GM19023 (cell line): Measurements from ENCODE around the gene SIVA1.
A peak's percentile ranks its signal among the peaks of the same experiment; 100 is the strongest.
"Not testable (repeated sequence)": the region's sequence is repeated elsewhere in the genome, so short reads cannot be mapped to it uniquely, and the experiment has no call there.

Experiments used
- ATAC-seq: cut with Tn5 transposase; IDR thresholded peaks from one replicate; pipeline ENCODE4 v1.9.1; 2021; ENCODE audit warnings: mild to moderate bottlenecking, moderate library complexity; ENCODE audit not compliant: unreplicated experiment

The SIVA1 gene

DNA sequence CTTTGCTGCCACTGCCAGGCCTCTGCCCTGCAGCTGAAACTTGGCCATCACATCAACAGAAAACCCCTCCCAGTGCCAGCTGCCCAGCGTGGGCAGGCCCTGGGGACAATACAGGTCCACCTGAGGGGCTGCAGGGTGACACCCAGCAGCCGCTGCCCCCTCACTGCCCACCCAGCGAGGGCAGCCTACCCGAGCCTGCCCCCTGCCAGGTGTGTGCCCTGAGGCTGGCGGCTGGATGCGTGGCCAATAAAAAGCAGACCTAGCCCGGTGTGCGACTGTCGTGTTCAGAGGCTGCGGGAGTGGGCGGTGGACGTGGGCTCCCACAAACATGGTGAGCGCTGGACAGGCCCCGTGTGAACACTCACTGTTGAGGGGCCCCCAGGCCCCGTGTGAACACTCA lies 33.6 kb upstream of the SIVA1 start:
- no peak for ATAC-seq

GRCh38 chr14:104721505-104722431 lies 31.2 kb upstream of the SIVA1 start:
- ATAC-seq: no peak

DNA sequence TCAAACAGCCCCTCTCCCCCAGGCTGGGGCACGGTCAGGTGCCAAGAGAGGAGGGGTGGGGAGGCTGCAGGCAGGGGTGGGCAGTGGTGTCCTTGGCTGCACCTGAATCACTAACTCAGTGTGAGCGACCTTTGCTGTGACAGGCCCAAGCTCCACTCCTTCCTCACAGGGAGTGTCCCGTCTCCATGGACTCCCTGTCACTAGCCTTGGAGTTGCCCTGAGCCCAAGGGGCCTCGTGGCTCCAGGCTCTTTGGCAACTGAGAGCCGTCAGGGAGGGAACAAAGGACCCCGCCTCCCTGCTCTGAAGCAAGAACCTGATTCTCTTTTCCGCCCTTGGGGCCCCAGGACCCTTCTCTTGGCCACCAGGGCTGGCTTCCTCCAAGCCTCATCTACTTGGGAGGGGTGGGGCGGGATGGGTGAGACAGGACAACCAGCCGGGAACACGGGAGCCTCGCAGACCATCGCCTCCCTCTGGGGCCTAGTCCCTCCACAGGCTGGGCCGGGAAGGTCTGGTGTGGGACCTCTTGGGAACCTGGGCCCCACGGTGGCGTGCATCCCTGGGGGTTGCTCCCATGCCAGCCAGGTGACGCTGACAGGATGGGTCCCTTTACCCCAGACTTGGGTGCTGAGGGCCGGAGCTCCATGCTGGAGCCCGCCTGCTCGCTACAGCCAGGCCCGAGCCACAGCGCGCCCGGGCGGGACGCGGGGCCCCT lies 29.9 kb upstream of the SIVA1 start:
- no peak for ATAC-seq

DNA sequence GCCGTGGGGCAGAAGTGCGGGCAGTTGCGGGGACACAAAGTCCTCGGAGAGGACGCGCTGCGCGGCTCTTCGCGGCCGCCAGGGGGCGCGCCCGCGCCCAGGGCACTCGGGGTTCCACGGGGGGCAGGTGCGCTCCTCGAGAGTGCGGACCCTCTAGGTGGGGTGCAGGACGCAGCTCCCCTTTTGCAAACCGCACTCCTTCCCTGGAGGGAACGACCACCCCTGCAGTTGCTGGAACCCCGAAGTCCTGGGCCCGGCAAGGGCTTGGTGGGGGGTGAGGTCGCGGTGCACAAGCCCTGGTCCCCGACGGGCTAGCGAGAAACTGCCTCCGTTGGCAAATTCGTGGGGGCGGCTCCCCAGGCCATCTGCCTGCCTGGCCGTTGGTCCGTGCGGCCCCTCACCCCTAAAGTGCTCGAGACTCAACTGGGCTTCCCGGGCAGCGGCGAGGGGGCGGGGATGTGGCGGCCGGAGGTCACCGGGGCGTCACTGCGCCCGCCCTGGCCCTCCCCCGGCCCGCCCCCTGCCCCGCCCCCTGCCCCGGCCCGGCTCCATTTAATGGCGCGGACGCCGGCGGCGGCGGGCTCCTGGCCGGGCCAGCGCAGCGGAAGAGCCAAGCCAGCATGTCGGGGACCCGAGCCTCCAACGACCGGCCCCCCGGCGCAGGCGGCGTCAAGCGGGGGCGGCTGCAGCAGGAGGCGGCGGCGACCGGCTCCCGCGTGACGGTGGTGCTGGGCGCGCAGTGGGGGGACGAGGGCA lies 29.1 kb upstream of the SIVA1 start, which contains the start of gene ADSS1:
ADSS1 (plus strand) TSS at position 579 of the 756 bp plus-strand sequence; CDS start at position 621, 42 bp downstream.
- peak; percentile 66 for ATAC-seq

GRCh38 chr14:104724407-104724980 lies 28.5 kb upstream of the SIVA1 start:
- no peak for ATAC-seq

GRCh38 chr14:104724981-104725771 lies 27.8 kb upstream of the SIVA1 start:
- ATAC-seq: no peak

GRCh38 chr14:104725772-104726548 lies 27.0 kb upstream of the SIVA1 start:
- no peak for ATAC-seq

DNA sequence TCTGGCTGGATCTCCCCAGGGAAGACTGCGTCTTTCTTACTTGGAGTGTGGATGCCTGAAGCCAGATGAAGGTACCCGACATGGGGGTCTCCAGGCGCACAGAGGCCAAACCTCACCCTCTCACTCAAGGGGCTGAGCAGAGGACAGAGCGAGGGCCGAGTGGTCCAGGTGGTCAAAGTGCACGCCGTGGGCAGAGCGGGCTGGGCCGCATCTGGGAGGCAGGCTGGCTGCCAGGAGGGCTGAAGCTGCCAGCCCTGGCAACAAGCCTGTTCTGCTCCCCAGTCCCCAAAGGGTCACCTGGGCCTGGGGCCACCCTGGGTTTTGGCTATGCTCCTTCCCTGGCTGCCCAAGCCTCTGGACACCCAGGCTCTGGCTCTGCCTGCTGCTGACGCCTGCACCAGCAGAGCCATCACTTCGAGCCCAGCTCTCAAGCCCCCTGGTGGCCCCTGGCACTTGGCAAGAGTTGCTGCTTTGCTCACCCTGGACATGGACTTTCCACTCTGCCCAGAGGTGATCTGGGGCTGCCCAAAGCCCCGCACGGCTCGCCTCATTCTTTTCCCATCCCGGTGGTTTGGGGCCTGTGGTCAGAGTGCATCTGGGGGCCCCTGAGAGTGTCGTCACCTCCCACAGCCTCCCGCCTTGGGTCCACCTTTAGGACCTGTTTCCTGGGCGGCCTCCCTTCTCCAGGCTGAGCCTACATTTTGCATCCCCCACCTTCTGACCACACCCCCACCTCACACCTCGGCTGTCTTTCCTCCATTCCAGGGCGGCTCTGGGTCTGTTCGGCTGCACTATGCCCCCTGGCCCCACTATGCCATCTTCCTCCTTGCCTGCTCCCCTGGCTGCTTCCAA lies 26.1 kb upstream of the SIVA1 start:
- ATAC-seq: no peak

GRCh38 chr14:104728631-104729030 lies 24.3 kb upstream of the SIVA1 start:
- ATAC-seq: no peak

GRCh38 chr14:104729176-104729834 lies 23.6 kb upstream of the SIVA1 start:
- ATAC-seq: not testable (repeated sequence)

DNA sequence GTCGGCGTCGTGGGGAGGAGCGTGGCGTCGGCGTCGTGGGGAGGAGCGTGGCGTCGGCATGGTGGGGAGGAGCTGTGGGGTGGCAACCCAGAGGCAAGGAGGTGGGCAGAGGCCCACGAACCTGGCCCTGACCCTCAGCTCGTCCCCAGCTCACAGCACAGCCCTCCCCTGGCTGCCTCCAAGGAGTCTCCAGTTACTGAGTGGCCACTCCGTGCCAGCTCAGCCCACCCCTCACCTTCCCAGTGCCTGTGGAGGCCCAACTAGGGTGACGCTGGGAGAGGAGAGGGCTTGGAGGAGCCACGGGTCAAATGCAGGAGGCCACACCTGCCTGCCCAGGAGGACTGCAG lies 23.1 kb upstream of the SIVA1 start:
- no peak for ATAC-seq

- ATAC-seq: no peak
Measured at GRCh38 chr14:104730487-104730886, 22.5 kb upstream of the SIVA1 start.

DNA sequence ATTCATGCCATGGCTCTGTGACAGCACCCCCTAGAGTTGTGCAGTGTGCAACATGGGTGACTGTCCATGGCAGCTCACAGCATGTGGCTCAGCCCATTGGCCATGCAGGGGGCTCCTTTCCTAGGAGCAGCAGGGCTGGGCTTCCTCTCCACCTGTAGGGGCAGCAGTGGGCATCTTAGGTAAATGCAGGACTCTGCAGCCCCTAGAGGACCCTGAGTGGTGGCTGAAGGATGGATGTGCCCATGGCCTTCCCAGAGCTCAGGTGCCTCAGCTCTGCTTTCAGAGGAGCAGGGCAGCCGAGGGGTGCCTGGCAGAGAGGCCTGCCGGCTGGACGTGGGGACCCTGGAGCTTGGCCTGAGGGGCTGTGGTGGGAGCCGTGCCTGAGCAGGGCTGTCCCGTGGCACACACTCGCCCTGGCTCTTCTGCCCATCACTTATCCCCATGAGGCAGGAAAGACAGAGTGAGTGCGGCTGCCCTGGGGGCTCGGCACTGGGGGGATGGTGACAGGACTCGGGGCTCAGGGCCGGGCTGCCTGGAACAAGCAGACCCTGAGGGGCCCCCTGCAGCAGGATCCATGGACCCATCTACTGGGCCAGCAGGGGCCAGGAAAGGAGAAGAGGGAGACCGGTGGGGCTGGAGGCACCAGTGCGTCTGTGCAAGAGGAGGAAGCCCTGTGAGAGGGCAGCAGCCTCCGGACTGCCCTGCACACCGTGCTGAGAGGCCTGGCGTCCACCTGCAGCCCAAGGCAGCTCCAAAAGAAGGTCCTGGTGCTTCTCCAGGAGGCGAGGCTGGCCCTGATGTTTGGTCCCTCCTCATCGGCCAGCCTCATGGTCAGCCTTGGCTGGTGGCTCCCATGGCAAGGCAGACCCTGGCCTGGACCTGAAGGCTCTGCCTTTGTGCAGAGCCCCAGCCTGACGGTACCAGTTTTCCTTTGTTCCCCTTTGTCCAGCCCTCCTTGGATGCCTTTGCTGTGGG lies 21.3 kb upstream of the SIVA1 start:
- ATAC-seq: no peak

- no peak for ATAC-seq
Measured at GRCh38 chr14:104732355-104732804, 20.6 kb upstream of the SIVA1 start.

DNA sequence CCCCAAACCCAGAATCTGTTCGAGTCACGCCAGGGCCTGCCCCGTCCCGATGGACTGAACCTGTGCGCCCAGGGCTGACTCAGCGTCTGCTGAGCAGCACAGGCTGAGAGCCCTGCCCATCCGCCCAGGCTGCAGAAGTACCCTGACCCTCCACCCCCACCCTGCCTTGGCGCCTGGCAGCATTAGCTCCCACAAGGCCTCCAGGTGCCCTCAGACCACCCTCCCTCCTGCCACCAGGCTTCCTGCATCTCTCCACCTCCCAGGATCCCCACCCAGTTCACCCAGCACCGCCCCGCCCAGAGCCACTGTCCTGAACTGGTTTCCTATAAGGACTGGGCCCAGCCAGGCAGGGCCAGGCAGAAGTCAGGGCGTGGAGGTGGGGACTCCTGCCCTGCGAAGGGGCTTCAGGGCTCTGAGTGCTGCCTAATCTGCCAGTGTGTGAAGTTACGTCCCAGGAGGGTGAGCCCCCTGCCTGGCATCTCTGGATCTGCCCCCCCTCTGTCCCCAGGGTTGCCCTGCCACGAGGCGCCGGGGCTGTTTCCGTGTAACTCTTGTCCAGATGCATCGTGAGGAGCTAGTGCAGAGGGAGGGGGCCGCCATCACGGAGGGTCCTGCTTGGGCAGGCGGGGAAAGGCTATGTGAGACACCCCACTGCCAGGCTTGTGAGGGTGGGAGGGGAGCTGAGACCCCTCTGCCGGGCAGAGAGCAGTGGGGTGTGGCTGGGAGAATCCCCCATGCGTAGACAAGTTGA lies 19.8 kb upstream of the SIVA1 start:
- no peak for ATAC-seq

- no peak for ATAC-seq
Measured at GRCh38 chr14:104734051-104734587, 18.8 kb upstream of the SIVA1 start.
